Muscle of leg (tissue), 11 donors: ENCODE data around the gene ZBTB7C. TPM values are rescaled to one million over a fixed set of nuclear protein-coding genes. Genes with fewer than 3 reads are reported as not detected.

Source experiments
- DNase-seq: peaks from one replicate; pipeline ENCODE4 v3.0.0; 2013
- H3K27ac ChIP-seq: one replicate; pipeline ENCODE4 v1.5.1; 2013; ENCODE audit warnings: mild to moderate bottlenecking, low read length, control low read depth
- H3K27me3 ChIP-seq: one replicate; pipeline ENCODE4 v1.6.1; 2013; ENCODE audit warnings: low read length; ENCODE audit not compliant: control insufficient read depth, insufficient read depth
- H3K36me3 ChIP-seq: one replicate; pipeline ENCODE4 v1.6.1; 2013; ENCODE audit warnings: low read length; ENCODE audit not compliant: control insufficient read depth, insufficient read depth
- H3K4me1 ChIP-seq: one replicate; pipeline ENCODE4 v1.6.1; 2013; ENCODE audit warnings: low read length; ENCODE audit not compliant: control insufficient read depth, insufficient read depth
- H3K4me3 ChIP-seq: one replicate; pipeline ENCODE4 v1.5.1; 2013; ENCODE audit warnings: low read length, control low read depth
- H3K9me3 ChIP-seq: replicated peaks from 2 replicates; pipeline ENCODE4 v1.6.1; 2013; ENCODE audit warnings: low read depth, low read length; ENCODE audit not compliant: control insufficient read depth
- WGBS: methylation state at CpG from one replicate; pipeline ENCODE4 v1.1.5; 2013; ENCODE audit warnings: missing lambda C conversion rate; ENCODE audit not compliant: insufficient coverage; 5-methylcytosine and 5-hydroxymethylcytosine counted together
- polyA plus RNA-seq, 8 donors: library from polyadenylated mRNA; unstranded; fragments of 120-200 nt; gene quantifications; one replicate each; pipeline versions ENCODE4 v1.2.1 to v1.2.3, GENCODE V29; 2013; ENCODE audit warnings: inconsistent platforms in 1 of 8, low replicate concordance in 1 of 8; ENCODE audit not compliant: insufficient read length in 8 of 8, insufficient read depth in 1 of 8
- total RNA-seq: library from RNA; stranded (reverse); fragments of 120-200 nt; gene quantifications from one replicate; pipeline ENCODE4 v1.2.4, GENCODE V29; 2013

Gene ZBTB7C
- total and polyA plus RNA-seq, 9 donors, result 2.8 to 5.6 (median 4.1) TPM

DNA sequence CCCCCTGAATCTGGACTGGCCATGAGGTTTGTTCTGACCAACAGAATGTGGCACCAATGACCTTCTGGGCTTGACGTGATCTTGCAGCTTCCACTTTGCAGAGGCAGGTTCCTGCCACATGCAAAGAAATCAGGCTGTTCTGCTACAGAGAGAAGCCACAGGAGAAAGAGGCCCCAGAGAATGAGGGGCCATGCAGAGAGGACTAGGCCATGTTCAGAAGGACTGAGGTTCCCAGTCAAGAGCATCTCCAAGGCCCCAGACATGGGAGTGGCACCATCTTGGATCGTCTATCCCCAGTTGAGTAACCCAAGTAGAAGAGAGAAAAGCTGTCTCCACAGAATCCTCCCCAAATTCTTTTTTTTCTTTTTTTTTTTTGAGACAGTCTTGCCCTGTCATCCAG is 131.1 kb downstream of the ZBTB7C start:
- Histone ChIP-seq H3K27me3 (no peaks in the 10 kb centered on the region), H3K9me3 (peaks cover 2% of the 10 kb centered on the region), H3K36me3 (no peaks in the 10 kb centered on the region), H3K27ac (no peak overlapping the region), H3K4me3 (no peak overlapping the region), H3K4me1 (no peaks in the 10 kb centered on the region)
- 100% methylated on average over 1 of the region's 2 CpGs for WGBS
- DNase-seq, result no peak

DNA sequence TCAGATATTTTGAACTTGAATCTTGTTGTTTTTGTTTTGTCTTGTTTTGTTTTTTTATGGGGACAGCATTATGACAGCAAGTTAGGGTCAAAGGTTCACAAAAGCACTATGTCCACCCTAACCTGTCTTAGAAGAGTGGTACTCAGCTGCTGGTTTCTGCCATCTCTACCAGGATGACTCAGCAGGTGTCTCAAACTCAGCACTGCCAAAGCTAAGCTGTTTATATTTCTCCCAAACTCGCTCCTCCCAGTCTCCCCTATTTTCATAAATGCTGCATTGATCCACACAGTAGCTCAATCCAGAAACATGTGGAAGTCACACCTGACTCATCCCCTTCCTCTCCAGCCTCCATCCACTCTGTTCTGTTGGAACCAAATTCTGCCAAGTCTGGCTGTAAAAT is 134.9 kb downstream of the ZBTB7C start:
- Histone ChIP-seq H3K4me1 (no peaks in the 10 kb centered on the region), H3K36me3 (no peaks in the 10 kb centered on the region), H3K9me3 (peaks cover 2% of the 10 kb centered on the region), H3K4me3 (no peak overlapping the region), H3K27ac (no peak overlapping the region), H3K27me3 (no peaks in the 10 kb centered on the region)
- DNase-seq, result no peak
- 92% methylated on average over 1 of the region's 1 CpG for WGBS

DNA sequence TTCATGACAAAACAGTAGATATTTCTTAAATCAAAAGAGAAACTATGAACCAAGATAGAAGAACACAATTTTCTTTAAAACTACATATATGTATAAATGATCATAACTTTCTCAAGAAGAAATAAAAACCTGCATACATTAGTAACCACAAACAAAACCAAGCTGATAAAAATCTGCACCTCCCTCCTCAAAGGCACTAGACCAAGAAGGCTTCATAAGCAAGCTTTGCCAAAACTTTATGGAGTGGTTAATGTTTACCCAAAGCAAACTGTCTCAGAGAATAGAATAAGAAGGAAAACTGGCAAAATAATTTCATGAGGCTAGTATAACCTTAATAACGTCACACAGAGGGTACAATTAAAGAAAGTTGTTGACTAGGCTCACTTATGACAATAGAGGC is 138.3 kb downstream of the ZBTB7C start:
- WGBS, result no CpG with 5 or more reads among the region's 1 CpG
- H3K4me1 ChIP-seq, result no peaks in the 10 kb centered on the region

DNA sequence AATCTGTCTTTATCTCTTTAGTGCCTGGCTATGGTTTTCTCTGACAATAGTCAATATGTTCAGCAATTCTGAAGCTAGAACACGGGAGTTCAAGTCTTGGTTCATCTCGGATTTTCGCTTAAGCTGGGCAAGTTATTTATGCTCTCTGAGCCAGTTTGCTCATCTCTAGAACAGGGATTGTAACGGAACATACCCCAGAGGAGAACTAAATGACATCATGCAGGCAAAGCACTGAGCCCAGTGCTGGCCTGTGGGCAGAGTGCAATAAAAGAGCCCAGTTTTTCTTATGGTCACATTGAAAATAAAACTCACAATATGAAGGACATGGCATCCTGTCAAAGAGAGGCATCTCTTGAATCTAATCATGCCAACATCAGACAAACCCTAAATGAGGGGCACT is 143.9 kb downstream of the ZBTB7C start:
- WGBS, result 56% methylated on average over 4 of the region's 4 CpGs
- H3K4me1 ChIP-seq, result no peaks in the 10 kb centered on the region
- no peaks in the 10 kb centered on the region for H3K27me3 ChIP-seq
- no peak overlapping the region for H3K4me3 ChIP-seq
- H3K27ac ChIP-seq, result no peak overlapping the region
- H3K36me3 ChIP-seq, result no peaks in the 10 kb centered on the region
- DNase-seq, result no peak
- H3K9me3 ChIP-seq, result no peaks in the 10 kb centered on the region

More for the DNA sequence above, 138.3 kb downstream of the ZBTB7C start:
- Histone ChIP-seq H3K36me3 (no peaks in the 10 kb centered on the region), H3K4me3 (no peak overlapping the region), H3K27ac (no peak overlapping the region), H3K9me3 (no peaks in the 10 kb centered on the region), H3K27me3 (no peaks in the 10 kb centered on the region)
- no peak for DNase-seq

DNA sequence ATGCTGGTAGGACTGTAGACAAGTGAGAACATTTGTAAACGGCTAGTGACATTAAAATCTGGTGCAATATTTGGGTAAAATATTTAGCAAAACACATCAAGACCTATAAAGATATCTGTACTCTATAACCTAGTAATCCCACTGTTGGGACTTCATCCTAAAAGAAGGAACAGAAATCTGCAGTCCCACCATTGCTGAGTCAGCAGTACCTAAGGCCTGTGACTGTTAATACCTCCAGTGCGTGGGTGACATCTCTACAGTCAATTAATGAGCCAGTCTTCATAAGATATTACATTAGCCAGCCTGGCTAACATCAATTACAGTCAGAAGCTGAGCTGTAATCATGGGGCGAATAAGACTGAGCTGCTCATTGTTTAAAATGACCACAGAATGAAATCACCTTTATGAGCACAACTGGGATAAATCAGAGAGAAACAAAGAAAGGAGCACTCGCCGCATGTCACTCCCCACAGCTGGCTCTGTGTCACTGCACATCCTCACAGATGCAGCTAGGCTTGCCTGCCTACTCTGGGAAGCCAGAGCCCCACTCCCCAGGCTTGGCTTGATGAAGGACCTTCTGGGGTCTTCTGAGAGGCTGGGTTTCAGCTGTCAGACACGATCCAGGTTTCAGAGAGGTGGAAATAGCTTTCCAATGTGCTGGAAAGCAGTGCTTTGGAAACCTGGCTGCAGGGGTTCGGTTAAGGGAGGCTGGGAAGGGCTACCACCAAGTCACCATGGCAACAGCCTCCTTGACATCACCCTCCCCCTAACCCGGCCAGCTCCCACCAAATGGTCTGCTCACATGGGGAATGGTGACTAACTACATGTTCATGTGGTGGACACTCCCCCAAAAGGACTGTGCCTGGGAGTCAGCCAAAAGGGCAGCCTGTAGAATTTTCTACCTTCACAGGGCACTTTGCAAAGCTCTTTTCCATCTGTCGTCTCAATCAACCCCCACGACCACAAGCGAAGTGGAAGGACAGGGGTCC is 145.0 kb downstream of the ZBTB7C start:
- WGBS, result 53% methylated on average over 4 of the region's 11 CpGs
- H3K27ac ChIP-seq, result no peak overlapping the region
- H3K4me3 ChIP-seq, result no peak overlapping the region
- H3K27me3 ChIP-seq, result no peaks in the 10 kb centered on the region
- H3K36me3 ChIP-seq, result no peaks in the 10 kb centered on the region
- H3K4me1 ChIP-seq, result no peaks in the 10 kb centered on the region
- H3K9me3 ChIP-seq, result no peaks in the 10 kb centered on the region
- DNase-seq, result no peak

DNA sequence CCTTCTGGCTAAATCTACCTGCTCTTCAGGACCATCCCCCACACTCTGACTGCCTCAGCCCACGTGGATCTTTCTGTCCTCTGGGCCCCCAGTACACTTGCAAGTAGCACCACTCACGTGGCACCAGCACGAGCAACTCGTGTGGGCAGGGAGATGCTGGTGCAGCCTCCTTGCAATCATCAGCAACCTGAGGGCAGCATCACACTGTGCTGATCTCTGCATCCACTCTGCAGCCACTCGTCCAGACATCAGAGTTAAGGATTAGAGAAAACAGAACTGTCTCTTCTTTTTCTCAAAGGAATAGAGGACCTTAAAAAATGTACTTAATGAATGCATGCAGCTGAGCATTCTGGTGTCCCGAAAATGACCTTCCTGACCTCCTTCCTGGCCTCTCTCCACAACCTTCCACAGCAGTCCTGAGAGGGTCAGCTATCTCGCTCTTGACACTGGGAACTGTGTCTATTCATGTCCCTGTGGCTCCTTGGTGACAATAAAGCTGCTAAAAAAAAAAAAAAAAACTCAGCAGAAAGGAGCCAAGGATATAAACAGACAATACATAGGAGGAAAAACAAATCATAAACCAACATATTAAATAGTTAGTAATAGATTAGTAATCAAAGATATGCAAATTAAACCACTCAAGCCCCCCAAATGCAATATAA is 145.9 kb downstream of the ZBTB7C start:
- Histone ChIP-seq H3K27ac (no peak overlapping the region), H3K4me1 (no peaks in the 10 kb centered on the region), H3K27me3 (no peaks in the 10 kb centered on the region), H3K36me3 (no peaks in the 10 kb centered on the region), H3K4me3 (no peak overlapping the region), H3K9me3 (no peaks in the 10 kb centered on the region)
- WGBS, result 53% methylated on average over 6 of the region's 7 CpGs
- DNase-seq, result no peak

DNA sequence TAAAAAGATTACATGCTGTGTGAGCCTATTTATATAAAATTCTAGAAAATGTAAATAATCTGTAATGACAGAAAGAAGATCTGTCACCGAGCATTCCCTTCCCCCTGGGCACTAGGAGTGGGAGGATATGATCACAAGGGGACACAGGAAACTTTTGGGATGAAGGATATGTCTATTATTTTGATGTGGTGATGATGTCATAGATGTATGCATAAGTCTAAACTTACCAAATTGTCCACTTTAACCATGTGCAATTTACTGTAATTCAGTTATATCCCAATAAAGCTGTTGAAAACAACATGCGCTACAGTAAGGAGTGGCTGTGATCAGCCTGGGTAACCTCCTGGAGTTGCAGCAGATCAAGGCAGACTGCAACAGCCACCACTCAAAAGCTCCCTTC is 148.9 kb downstream of the ZBTB7C start:
- no peaks in the 10 kb centered on the region for H3K4me1 ChIP-seq
- no CpG with 5 or more reads among the region's 2 CpGs for WGBS
- no peaks in the 10 kb centered on the region for H3K27me3 ChIP-seq
- H3K4me3 ChIP-seq, result no peak overlapping the region
- peaks cover 2% of the 10 kb centered on the region for H3K9me3 ChIP-seq
- H3K36me3 ChIP-seq, result no peaks in the 10 kb centered on the region
- H3K27ac ChIP-seq, result no peak overlapping the region
- no peak for DNase-seq

DNA sequence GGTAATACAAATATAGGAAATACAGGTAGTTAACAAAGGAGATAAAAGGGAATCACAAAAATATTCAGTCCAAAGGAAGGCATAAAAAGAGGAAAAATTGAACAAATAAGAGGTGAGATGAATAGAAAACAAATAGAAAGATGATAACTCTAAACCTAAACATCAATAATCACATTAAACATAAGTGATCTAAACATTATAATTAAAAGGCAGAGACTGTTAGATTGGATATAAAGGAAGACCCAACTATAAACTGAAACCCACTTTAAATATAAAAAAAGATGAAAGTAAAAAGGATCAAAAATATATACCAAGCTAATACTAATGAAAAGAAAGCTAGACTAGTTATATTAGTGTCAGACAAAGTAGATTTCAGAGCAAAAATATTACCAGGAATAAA is 152.3 kb downstream of the ZBTB7C start:
- Histone ChIP-seq H3K9me3 (peaks cover 2% of the 10 kb centered on the region), H3K27me3 (no peaks in the 10 kb centered on the region), H3K4me3 (no peak overlapping the region), H3K36me3 (no peaks in the 10 kb centered on the region), H3K27ac (no peak overlapping the region), H3K4me1 (no peaks in the 10 kb centered on the region)
- no peak for DNase-seq

DNA sequence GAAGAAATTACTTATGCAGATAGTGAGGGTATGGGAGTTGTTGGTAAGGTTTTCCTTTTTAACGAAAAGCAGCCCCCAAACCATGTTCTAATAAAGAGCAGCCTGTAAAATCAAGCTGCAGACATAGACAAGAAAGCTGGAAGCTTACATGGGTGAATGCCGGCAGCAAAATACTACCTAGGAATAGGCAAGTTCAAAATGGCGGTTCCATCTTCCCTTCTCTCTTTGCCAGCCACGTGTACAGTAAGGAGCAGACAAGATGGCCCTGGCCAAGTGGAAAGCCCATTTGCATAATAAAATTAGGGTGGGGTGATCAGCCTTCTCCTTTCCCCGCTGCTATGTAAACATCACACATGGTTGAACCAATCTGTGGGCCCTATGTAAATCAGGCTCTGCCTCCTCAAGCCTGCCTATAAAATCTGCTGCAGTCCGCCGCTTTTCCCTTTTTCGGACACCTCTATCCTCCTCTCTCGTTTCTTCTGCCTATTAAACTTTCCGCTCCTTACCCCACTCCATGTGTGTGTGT is 155.0 kb downstream of the ZBTB7C start:
- Histone ChIP-seq H3K4me3 (no peak overlapping the region), H3K27me3 (no peaks in the 10 kb centered on the region), H3K4me1 (no peaks in the 10 kb centered on the region), H3K36me3 (no peaks in the 10 kb centered on the region), H3K27ac (no peak overlapping the region), H3K9me3 (peaks cover 2% of the 10 kb centered on the region)
- 82% methylated on average over 7 of the region's 10 CpGs for WGBS
- no peak for DNase-seq

DNA sequence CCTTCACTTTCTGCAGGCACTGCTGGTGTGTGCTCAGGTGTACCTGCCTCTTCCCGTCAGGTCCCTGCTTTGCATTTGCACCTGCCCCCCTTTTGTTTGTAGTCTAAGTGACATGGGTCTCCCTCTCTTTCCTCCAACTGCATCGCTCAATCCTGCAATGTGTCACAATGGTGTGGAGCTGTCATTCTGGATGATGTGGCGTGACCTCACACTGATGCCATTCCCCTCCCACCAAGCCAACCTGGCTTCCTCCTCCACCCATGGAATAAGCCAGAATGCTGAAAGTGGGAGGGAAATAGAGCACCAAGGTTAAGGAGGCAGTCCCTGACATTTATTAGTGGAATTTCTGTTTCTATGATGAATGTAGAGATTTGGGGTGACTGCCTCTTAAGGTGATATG is 156.7 kb downstream of the ZBTB7C start:
- Histone ChIP-seq H3K27me3 (no peaks in the 10 kb centered on the region), H3K9me3 (peaks cover 2% of the 10 kb centered on the region), H3K4me1 (no peaks in the 10 kb centered on the region), H3K4me3 (no peak overlapping the region), H3K36me3 (no peaks in the 10 kb centered on the region), H3K27ac (no peak overlapping the region)
- no peak for DNase-seq
- no CpG with 5 or more reads among the region's 3 CpGs for WGBS
